Mesenteric fat pad (tissue), 1 donor: Measurements from ENCODE around the gene TRPM3. TPM values are rescaled to one million over a fixed set of nuclear protein-coding genes. Genes with fewer than 3 reads are reported as not detected.

Experiments
- DNase-seq: peaks from one replicate; pipeline ENCODE4 v3.0.0-alpha.2; 2020; ENCODE audit warnings: low spot score
- total RNA-seq: library from RNA; stranded (reverse); fragmentation: NEBNext Ultra II Directional; extraction: Animal tissue kit (Norgen Biotek cat#: 25700); gene quantifications from one replicate; pipeline ENCODE4 v1.2.1, GENCODE V29; 2021
- donor health status: DM: yes; HTN: yes; CAD: no.

The TRPM3 gene
- total RNA-seq, 1 donor from 2014 or later, result 0.48 TPM

DNA sequence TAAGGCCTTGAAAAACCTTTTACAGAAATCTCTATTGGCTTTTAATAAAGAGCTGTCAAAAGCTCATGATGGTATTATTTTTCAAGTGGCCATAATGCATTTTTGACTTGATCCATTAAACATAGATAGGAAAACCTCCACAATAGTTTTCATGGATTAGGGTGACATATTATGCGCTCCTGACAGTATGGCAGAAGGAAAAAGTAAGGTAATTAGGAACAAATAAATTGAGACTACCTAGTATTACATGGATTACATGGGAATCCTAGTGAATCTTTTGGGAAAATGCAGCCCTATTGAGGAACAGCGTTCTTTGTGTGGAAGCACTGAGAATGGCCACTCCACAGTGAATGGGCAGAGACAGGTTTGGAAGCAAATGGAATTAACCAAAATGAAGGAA is 171.2 kb downstream of the TRPM3 start:
- no peak for DNase-seq

DNA sequence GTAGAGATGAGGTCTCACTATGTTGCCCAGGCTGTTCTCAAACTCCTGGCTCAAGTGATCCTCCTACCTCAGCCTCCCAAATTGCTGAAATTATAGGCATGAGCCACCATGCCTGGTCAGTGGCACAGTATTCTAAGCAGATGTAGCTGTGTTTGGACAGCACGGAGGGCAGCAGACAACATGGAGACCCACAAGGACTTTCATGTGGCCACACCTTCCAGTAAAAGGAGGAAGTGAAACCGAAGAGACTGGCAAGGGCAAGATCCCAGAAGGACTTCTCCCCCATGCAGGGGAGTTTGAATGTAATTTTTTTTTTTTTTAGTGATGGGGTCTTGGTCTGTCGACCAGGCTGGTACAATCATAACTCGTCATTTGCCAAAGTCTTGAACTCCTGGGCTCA is 172.2 kb downstream of the TRPM3 start:
- no peak for DNase-seq

DNA sequence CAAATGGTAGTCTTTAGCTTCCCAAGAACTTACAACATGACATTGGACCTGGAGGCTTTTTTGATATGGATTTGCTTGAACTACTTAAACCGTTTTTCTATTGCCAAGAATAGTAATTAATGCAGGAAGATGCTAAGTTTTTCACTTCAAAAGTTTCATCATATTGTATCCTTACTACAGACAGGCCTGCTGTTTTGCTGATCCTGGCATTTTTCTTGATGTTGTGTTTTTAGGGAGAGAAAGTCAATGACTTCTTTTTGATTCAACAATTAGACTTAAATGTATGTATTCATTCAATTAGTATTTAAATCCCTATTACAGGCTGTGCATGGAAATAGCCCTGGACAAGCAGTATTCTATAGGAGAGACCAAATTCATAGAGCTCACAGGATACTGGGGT is 172.7 kb downstream of the TRPM3 start:
- DNase-seq, result no peak

DNA sequence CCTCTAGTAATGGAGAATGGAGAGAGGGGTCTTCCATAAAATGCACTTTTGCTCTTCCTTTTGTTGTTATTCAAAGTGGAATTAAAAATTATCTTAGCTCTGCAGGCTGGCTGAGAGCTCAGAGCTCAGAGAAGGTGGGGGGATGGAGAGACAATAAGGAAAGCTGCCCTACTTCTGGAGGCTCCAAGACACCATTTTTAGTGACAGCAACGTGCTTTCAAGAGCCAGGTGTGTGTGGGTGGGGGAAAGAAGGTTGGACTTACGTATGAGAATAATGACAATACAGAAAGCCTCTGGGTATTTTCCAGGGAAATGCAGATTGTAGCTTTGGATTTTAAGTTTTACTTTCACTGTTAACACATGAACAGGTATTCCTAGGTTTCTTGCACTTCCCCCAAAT is 173.9 kb downstream of the TRPM3 start:
- no peak for DNase-seq

DNA sequence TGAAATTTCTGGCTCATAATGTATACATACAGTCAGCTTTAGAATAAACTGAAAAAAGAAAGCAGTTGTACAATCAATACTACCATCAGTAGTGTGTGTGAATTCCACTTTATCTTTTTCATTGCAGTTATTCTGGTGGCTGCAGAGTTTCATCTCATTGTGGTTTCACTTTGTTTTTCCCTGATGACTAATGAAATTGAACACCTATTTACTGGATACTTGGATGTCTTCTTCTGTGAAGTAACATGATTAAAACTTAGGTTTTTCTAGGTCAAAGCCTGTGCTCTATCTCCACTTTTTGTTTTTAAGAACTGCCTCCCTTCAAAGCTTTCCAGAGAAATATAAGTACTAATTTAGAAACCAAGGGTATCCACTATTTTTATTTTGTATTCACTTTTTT is 174.3 kb downstream of the TRPM3 start:
- no peak for DNase-seq

DNA sequence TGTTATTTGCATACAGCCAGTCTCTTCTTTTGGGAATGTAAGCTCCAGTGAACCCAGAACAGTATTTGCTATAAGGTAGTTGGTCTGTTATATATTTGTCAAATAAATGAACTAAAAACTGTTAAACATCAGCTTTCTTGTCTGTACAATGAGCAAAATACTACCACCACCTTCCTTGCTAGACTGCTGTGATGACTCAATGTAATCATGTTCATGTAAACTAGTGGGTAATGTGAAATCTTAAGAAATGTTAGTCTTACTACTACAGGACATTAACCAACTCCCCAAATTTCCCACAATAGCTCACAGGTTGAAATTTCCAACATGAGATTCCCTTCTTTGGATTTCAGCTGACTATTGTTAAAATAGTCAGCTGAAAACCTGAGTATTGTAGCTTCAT is 176.1 kb downstream of the TRPM3 start:
- no peak for DNase-seq

DNA sequence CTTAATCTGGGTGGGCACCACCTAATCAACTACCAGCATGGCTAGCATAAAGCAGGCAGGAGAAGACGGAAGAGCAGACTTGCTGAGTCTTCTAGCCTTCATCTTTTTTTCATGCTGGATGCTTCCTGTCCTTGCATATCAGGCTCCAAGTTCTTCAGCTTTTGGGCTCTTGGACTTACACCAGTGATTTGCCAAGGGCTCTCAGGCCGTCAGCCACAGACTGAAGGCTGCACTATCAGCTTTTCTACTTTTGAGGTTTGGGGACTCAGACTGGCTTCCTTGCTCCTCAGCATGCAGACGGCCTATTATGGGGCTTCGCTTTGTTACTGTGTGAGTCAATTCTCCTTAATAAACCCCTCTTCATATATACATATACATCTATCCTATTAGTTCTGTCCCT is 180.2 kb downstream of the TRPM3 start:
- DNase-seq, result no peak

DNA sequence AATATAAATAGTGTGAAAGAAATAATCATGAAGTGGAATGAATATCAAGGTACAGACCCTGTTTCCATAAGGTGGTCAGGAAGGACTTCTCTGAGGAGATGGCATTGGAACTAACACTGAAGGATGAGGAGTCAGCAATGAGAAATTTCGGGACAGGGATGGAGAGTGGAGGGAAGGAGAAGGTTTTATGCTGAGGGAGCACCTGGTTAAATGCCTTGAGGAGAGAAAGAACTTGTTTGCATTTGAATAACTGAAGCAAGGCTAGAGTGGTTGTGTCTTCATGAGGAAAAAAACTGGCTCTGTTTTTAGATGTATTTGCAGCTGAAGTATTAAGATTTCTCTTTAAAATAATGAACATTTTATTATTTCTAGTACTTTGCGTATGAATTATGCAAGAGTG is 180.8 kb downstream of the TRPM3 start:
- no peak for DNase-seq

DNA sequence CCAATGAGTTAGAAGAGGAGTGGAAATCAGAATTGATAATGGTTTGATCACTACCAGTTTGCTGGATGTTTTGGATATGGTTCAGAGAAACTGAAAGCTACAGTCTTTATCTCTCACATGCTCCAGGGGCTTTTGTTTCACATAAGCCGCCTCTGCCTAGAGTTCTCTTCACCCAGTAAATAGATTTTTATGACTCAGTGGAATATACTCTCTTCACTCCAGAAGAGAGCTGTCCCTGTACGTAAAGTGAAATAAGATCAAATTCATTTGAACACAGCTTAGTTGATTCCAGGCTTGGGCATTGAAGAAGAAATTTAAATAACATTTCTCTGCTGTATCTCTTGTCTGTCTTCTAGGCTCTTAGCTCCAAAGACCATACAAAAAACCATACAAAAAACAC is 184.9 kb downstream of the TRPM3 start:
- DNase-seq, result no peak

DNA sequence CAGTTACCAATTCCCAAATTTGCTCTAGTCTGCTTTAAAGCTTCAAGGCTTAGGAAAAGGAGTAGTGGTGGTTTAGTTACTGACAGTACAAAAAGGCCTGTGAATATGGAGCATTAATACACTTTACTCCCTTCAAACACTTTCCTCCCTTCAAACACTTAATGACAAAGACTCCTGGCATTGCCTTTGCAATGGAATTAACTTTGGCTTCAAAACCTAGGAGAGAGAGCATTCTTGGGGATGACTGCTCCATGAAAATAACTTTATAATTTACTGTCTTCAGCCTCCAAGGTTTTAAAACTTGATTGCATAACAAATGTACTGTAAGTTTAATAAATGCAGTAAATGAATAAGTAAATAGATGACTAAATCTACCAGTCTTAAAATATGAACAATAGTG is 185.6 kb downstream of the TRPM3 start:
- DNase-seq, result no peak

DNA sequence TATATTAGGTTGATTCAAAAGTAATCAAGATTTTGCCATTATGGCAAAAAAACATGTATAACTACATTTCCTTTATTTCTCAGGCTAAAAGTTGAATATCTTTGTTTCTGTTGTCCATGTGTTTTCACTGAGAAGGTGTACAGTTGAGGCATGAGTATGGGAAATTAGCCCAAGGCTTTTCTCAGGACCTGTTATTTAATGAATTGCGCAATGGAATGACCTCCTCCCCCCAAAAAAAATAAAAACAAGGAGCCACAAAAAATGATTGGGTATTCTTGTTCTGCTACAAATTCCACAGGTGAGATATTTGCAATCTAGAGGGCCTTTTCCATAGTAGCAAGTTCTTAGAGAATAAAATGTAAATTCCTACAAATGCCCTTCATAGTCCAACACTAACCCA is 186.8 kb downstream of the TRPM3 start:
- no peak for DNase-seq

DNA sequence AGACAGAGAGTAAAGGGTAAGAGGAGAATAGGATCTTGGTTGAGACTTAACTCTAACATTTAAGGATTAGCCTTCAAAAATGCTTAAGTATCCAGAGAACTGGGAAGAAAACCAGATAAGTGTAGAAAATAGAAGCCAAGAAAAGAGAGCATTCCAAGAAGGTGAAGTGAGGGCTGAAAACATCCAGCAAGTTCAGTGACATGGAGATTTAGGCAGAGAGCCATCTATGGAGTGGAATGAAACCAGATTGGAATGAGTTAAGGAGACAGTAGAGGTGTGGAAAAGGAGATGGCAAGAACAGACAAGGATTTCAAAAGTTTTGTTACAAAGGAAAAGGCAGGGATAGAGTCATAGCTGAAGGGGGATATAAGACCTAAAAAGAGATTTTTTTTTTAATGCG is 188.1 kb downstream of the TRPM3 start:
- DNase-seq, result no peak

DNA sequence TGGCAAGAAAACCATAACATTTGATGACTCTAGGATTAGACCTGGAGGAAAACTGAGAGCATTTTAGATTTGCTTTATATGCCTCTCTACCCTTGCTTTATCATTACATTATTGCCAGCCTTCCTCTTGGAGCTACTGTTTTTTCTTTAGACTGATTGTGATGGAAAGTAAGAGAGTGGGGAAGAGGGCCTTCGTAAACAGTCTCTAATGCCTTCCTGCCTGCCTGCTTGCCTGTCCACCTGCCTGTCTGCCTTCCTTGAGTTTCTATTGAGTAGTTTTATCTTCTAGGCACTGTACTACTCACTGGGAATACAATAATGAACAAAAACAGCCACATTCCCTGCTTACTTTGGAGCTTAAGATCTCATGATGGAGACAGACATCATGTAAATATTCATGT is 189.3 kb downstream of the TRPM3 start:
- no peak for DNase-seq

DNA sequence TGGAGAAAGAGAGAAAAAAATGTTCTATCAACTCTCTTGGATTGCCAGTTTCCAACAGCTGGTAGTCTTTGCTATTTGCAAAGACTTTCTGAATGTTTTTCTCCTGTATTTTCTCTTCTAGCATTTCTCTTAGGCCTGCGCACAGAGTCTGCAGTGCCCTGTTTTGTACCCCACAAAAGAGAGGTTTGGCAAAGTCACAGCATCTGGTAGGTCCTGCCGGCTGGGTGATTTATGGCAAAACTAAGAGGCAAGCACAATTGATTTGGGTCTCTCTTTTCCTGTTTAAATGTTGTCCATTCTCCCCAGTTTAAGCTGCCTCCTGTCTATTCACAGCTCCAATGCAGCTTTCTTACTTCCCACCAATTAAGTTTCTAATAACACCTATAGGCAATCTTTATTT is 193.9 kb downstream of the TRPM3 start:
- DNase-seq, result no peak

DNA sequence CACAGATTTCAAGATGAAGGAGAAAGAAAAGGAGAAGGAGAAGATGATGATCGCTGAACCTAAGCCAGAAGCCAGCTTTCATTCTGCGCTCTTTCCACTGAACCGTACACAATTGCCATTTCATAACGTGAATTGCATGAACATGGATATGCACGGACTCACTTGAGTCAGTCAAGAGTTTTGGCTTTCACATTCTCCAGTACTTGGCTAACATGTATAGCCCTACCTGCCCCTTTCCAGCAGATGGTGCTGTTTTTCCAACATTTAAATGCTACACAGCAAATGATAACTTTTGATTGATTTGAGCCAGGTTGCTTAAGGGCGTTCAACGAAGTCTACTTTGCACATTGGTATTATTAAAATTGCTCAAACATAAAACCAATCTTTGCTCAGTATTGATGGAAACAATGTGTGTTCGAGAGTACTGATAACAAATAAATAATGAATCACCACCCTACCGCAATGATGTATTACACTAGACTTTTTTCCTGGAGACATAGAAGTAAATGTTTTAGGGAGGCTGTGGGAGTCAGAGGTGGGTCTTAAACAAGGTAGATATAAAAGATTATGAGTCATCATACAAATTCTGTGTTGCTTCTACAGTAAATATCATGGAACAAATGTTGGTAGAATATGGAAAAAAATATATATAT is 196.4 kb downstream of the TRPM3 start:
- no peak for DNase-seq

DNA sequence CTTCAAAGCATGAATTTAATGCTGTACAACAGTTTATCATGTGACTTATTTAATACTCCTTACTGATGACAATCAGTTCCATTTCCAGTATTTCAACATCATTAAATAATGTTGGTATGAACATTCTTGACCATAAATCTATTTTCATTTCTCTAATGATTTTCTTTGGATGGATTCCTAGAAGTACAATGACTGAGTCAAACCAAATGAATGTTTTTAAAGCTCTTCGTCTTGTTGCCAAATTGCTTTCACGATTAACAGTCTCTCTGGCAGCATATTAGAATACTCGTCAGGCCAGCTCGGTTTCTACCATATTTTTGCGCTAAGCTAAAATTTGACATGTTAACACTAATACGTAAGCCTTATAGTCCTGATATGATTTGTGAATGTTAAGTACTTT is 197.0 kb downstream of the TRPM3 start:
- DNase-seq, result no peak

DNA sequence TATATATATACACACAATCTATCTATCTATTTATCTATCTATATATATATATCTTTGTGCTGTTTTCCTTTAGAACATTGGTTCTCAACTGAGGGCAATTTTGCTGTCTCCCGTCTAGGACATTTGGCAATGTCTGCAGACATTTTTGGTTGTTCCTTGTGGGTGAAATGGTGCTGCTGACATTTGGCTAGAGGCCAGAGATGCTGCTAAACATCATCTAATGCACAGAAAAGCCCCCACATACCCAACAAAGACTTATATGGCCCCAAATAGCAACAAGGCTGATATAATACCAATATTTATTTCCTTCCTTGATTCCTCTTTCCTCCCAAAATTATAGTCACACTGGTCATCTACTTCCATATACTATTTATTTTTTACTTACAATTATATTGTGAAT is 197.5 kb downstream of the TRPM3 start:
- no peak for DNase-seq

DNA sequence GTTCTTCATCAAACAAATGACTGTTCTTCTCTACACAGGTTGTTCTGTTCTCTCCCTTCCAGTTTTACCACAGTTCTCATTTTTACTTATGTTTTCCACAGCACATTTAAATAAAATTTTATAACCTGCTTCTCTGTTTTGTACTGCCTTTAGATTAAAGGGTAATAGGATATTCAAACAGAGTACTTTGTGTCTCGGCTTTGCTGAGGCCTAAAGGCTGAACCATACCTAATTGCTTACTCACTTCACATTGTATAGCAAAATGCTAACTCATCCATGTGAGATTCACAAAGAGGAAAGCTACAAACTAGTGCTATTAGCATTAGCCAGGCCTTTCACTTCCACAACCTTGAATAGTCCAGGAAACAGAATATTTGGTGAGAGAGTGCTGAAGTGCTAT is 200.3 kb downstream of the TRPM3 start:
- DNase-seq, result no peak

DNA sequence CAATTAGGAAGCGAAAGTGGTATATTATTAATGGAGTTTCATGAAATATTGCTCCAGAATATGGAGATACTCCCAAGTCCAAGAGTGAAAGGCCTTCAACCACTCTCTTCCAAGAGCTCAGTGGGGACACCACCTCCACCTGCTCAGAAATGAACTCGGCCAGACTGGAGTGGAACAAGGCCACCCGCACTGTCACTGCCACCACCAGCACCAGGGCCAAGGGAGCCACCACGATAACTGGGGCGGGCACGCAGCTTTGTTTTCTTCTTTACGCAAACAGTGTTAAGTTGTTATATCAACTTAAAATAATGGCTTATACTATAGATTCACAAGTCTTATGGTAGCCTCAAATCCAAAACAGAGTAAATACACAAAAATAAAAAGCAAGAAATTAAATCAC is 204.1 kb downstream of the TRPM3 start:
- DNase-seq, result no peak

DNA sequence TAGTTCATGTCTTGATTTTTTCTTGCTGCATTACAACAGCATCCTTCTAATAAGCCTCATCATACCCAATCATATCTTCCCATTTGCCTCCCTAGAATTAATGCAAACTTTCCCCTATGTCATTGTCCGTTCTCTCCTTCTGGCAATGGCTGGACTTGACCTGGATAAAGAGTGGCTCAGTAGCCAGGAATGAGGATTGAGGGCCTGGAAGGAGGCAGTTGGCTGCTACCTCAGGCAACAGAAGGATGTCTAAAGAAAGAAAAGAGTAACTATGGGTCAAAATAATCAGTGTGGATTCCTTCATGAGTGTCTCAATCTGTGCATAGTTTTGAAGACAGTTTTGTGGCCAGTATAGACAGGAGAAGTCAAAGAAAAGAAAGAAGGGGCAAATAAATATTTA is 209.6 kb downstream of the TRPM3 start:
- DNase-seq, result no peak

DNA sequence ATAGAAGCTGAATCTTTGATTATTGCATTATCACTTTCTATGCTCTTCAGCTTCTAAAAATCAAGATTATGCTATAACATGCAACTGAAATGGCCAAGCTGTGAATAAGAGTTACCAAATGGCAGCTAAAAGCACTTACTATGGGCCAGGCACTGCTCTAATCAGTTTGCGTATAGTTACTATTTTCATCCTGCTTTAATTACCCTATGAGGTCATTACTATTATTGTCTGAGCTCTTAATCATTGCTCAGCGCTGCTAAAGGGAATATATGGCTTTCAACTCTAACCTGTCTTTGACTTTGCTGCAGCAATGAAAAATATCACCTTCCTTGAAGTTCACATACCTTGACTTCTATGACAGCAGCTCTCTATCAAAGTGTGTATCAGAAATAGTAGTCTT is 210.8 kb downstream of the TRPM3 start:
- no peak for DNase-seq

DNA sequence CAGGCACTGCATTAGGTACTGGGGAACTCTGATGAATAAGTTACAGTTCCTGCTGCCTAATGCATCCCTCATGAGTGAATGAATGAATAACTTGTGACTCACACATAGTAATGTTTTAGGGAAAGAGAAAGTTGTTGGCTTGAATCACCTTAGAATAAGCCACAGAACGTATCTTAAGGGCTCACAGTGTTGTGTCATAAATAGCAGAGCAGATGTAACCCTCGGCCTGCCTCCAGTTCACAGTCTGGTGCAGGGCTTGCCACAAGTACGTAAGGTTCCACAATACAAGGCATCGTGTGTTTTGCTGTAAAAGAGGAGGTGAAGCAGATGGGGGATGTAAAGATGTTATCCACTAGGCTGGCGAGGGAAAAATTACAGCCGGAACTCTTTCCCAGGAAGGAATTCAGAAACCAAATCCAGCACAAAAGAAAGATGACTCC is 218.7 kb downstream of the TRPM3 start:
- no peak for DNase-seq

DNA sequence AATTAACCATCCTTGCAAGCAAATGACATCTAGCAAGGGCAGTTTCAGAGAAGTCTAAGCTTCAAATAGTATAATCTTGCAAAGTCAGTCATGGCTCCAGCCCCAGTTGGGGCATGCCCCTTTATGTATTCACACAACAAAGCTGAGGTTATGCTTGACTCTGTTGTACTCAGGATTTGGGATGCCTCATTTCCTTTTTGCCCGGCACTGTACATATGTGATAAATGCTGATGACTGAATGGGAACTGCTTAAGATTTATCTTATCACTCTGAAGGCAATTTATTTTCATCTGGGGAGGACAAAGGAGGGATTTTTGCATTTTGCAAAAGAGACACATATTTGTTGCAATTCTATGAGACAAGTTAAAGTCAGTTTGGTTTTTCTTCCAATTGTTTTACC is 219.2 kb downstream of the TRPM3 start:
- DNase-seq, result no peak

DNA sequence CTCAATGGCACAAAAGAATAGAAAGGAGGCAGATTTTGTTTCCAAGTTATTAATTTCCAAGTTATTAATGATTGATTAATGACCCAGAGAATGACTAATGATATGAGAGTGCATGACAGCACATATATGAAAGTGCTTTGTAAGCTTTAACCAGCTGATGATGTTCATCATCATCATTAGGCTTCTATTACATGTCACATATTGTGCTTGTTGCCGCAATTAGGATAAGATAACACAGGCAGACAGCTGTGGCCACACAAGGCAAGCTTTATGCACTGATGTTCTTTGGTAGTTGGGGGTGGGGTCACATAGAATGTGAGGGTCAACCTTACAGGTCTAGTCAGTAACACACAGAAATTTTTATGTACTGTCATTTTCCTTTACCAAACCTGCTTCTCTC is 219.7 kb downstream of the TRPM3 start:
- DNase-seq, result no peak
